Upper lobe of left lung (tissue), 4 donors: ENCODE data around the gene AKAP4.

Experiments
- POLR2A ChIP-seq, 4 donors: fragments of 450-650 bp; IDR thresholded peaks; one replicate each; pipeline ENCODE4 v1.5.1; 2016 to 2017; ENCODE audit warnings: antibody characterized with exemption in 4 of 4, mild to moderate bottlenecking in 2 of 4
- POLR2AphosphoS5 ChIP-seq, 2 donors: sonication (generic); formaldehyde crosslinking; IDR thresholded peaks; one replicate each; pipeline ENCODE4 v1.5.1; 2017; ENCODE audit warnings: antibody characterized with exemption in 2 of 2
- TF ChIP-seq, protein P1 (sequence below), 6 experiments: fragments of 450-650 bp in 4 of 6; fragments of 200-600 bp in 2 of 6; sonication (generic) in 2 of 6; IDR thresholded peaks; one replicate each; pipeline ENCODE4 v1.5.1; 2016 to 2019; ENCODE audit warnings: antibody characterized with exemption in 6 of 6

DNA sequence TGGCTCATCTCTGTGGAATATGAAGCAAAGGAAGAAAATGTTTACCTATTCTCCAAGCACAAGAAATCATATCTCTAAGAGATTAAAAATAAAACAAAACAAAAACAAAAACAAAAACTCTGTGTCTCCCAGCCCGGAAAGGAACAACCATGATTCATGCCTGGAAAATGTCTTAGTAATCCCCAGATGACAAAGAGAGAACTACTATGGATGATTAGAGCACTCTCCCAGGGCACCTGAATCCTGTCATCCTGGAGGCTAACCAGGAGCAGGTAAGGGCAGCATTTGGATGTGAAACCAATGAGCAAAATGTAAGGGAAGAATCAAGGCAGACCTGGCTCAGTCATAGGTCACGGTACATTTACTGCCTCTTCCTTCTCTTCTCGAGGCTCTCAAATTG lies 1.7 kb upstream of the AKAP4 start:
- TF ChIP-seq POLR2AphosphoS5 (IDR thresholded peaks at IDR 0.05), result no peak
- TF ChIP-seq POLR2A (IDR thresholded peaks at IDR 0.05), result no peak
- TF ChIP-seq, protein P1, sequence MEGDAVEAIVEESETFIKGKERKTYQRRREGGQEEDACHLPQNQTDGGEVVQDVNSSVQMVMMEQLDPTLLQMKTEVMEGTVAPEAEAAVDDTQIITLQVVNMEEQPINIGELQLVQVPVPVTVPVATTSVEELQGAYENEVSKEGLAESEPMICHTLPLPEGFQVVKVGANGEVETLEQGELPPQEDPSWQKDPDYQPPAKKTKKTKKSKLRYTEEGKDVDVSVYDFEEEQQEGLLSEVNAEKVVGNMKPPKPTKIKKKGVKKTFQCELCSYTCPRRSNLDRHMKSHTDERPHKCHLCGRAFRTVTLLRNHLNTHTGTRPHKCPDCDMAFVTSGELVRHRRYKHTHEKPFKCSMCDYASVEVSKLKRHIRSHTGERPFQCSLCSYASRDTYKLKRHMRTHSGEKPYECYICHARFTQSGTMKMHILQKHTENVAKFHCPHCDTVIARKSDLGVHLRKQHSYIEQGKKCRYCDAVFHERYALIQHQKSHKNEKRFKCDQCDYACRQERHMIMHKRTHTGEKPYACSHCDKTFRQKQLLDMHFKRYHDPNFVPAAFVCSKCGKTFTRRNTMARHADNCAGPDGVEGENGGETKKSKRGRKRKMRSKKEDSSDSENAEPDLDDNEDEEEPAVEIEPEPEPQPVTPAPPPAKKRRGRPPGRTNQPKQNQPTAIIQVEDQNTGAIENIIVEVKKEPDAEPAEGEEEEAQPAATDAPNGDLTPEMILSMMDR (IDR thresholded peaks at IDR 0.05), result no peak
